Measurements from ENCODE around the gene ASF1A.

- TF ChIP-seq, protein P1, sequence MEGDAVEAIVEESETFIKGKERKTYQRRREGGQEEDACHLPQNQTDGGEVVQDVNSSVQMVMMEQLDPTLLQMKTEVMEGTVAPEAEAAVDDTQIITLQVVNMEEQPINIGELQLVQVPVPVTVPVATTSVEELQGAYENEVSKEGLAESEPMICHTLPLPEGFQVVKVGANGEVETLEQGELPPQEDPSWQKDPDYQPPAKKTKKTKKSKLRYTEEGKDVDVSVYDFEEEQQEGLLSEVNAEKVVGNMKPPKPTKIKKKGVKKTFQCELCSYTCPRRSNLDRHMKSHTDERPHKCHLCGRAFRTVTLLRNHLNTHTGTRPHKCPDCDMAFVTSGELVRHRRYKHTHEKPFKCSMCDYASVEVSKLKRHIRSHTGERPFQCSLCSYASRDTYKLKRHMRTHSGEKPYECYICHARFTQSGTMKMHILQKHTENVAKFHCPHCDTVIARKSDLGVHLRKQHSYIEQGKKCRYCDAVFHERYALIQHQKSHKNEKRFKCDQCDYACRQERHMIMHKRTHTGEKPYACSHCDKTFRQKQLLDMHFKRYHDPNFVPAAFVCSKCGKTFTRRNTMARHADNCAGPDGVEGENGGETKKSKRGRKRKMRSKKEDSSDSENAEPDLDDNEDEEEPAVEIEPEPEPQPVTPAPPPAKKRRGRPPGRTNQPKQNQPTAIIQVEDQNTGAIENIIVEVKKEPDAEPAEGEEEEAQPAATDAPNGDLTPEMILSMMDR (IDR thresholded peaks at IDR 0.05), result no peak
- TF ChIP-seq POLR2A (IDR thresholded peaks at IDR 0.05), result no peak
Observed at GRCh38 chr6:118931436-118931835, 37.5 kb downstream of the ASF1A start.

All from body of pancreas (tissue), 4 donors.